Placental pericyte (primary cell): ENCODE results near the gene SH3GL3. TPM values are rescaled to one million over a fixed set of nuclear protein-coding genes. Genes with fewer than 3 reads are reported as not detected.

Source experiments
- total RNA-seq: library from RNA; depleted of rRNA; stranded (reverse); fragments of >200 nt; gene quantifications from 2 replicates; pipeline ENCODE4 v1.2.3, GENCODE V29; 2012

The SH3GL3 gene
- 0.22 TPM in 1 of 2 replicates, not detected in the other for total RNA-seq

GRCh38 chr15:83446904-83447709 lies at the start of gene SH3GL3:
Gene SH3GL3 (plus strand): TSS chr15:83447341. CDS start chr15:83447534, 193 bp downstream.

GRCh38 chr15:83653639-83654378 lies 206.7 kb downstream of the SH3GL3 start, which contains the start of gene ADAMTSL3:
Gene ADAMTSL3 (plus strand): TSS chr15:83654123. CDS start chr15:83655762, 1,639 bp downstream.

Other genes starting within 250 kb of the SH3GL3 start
- 32.2 and 39.2 TPM in 2 replicates for gene HDGFL3, start 239.5 kb upstream of the SH3GL3 start, total RNA-seq
- 26.5 and 54.5 TPM in 2 replicates for gene BNC1, start 162.7 kb upstream of the SH3GL3 start, total RNA-seq
- gene ADAMTSL3, start 206.8 kb downstream of the SH3GL3 start, total RNA-seq: 0.22 TPM in 1 of 2 replicates, not detected in the other